Prostate gland (tissue), 2 donors: Measurements from ENCODE around the gene CTSW. TPM values are rescaled to one million over a fixed set of nuclear protein-coding genes. Genes with fewer than 3 reads are reported as not detected.
A peak's percentile ranks its signal among the peaks of the same experiment; 100 is the strongest.

Experiments used
- DNase-seq: peaks from one replicate; pipeline ENCODE4 v3.0.0-alpha.2; 2019; ENCODE audit warnings: low spot score
- H3K27ac ChIP-seq, 2 donors: fragments of 200-600 bp; sonication (generic); 2 replicates each; pipeline ENCODE4 v1.5.1; 2017 to 2019
- H3K27me3 ChIP-seq: fragments of 200-600 bp; sonication (generic); replicated peaks from 2 replicates; pipeline ENCODE4 v1.5.1; 2019; ENCODE audit not compliant: insufficient read depth
- H3K36me3 ChIP-seq, 2 donors: fragments of 200-600 bp; sonication (generic); 1 replicate in 1 of 2; 2 replicates in 1 of 2; pipeline versions ENCODE4 v1.5.1 to v1.8.1; 2017 to 2019
- H3K4me1 ChIP-seq: fragments of 200-600 bp; sonication (generic); replicated peaks from 2 replicates; pipeline ENCODE4 v1.5.1; 2019
- H3K4me3 ChIP-seq, 2 donors: fragments of 200-600 bp; sonication (generic); 2 replicates each; pipeline ENCODE4 v1.5.1; 2017 to 2019
- H3K9me3 ChIP-seq: fragments of 200-600 bp; sonication (generic); 2 replicates; pipeline ENCODE4 v1.5.1; 2017
- POLR2A ChIP-seq: fragments of 450-650 bp; IDR thresholded peaks from one replicate; pipeline ENCODE4 v1.6.1; 2016; ENCODE audit warnings: antibody characterized with exemption, mild to moderate bottlenecking
- POLR2AphosphoS5 ChIP-seq: sonication (generic); formaldehyde crosslinking; IDR thresholded peaks from one replicate; pipeline ENCODE4 v1.6.1; 2017; ENCODE audit warnings: antibody characterized with exemption
- WGBS: methylation state at CpG from one replicate; pipeline ENCODE4 v1.1.5; 2018; 5-methylcytosine and 5-hydroxymethylcytosine counted together
- intact Hi-C: fragments of 100-400 bp; cut with DNase I; formaldehyde crosslinking; loops from one replicate; pipeline ENCODE4 v1.14.2; 2022
- total RNA-seq, 2 donors: library from RNA; depleted of rRNA; stranded (reverse); fragments of >200 nt; gene quantifications; one replicate each; pipeline ENCODE4 v1.1.0, GENCODE V29; 2016
- TF ChIP-seq, protein P1 (sequence below), 4 experiments: fragments of 200-600 bp in 2 of 4; fragments of 450-650 bp in 2 of 4; sonication (generic) in 2 of 4; IDR thresholded peaks; 1 replicate in 3 of 4; 2 replicates in 1 of 4; pipeline ENCODE4 v1.5.1; 2016 to 2019; ENCODE audit warnings: antibody characterized with exemption in 4 of 4, mild to moderate bottlenecking in 2 of 4, moderate library complexity in 2 of 4

CTSW gene
- total RNA-seq, 2 donors from 2014 or later: 1.3 to 1.8 TPM

DNA sequence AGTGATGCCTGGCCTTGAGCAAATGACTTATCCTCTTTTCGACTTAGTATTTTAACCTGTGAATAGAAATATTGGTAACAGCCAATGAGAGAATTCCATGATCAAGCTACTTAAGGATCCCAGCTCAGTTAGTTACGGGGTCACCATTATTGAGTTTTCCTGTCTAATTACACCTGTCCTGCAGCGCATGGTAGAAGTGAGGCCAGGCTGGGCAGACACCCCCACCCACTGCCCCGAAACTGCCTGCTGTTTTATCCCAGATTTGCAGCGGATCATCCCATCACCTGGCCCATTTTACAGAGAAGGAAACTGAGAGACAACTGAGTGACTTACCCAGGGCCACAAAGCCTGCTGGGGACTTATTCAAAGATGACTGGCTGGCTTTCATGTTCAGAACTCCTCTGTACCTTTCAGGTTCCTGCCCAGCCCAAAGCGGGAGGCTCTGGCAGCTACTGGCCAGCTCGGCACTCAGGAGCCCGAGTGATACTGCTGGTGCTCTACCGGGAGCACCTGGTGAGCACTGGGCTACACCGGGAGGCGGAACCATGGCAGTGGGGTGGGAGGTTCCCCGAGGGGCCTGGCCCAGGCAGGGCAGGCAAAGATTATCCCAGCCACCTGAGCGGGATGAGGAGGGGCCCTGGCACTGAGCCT lies 18.0 kb upstream of the CTSW start:
- H3K4me1 ChIP-seq: peaks cover 7% of the 10 kb centered on the region
- peaks cover 12 to 24% of the 10 kb centered on the region in 2 donors for H3K36me3 ChIP-seq
- WGBS: 82% methylated on average over 13 of the region's 13 CpGs
- TF ChIP-seq, protein P1, sequence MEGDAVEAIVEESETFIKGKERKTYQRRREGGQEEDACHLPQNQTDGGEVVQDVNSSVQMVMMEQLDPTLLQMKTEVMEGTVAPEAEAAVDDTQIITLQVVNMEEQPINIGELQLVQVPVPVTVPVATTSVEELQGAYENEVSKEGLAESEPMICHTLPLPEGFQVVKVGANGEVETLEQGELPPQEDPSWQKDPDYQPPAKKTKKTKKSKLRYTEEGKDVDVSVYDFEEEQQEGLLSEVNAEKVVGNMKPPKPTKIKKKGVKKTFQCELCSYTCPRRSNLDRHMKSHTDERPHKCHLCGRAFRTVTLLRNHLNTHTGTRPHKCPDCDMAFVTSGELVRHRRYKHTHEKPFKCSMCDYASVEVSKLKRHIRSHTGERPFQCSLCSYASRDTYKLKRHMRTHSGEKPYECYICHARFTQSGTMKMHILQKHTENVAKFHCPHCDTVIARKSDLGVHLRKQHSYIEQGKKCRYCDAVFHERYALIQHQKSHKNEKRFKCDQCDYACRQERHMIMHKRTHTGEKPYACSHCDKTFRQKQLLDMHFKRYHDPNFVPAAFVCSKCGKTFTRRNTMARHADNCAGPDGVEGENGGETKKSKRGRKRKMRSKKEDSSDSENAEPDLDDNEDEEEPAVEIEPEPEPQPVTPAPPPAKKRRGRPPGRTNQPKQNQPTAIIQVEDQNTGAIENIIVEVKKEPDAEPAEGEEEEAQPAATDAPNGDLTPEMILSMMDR (IDR thresholded peaks at IDR 0.05): no peak
- no peak for TF ChIP-seq POLR2A
- TF ChIP-seq POLR2AphosphoS5: no peak
- no peaks in the 10 kb centered on the region for H3K27me3 ChIP-seq
- H3K27ac ChIP-seq: peak overlapping the region; percentile 94 to 96
- H3K4me3 ChIP-seq: peak overlapping the region; percentile 99
- intact Hi-C loops: loop anchor here (2.0 kb wide), 1 partner anchor 141 kb away; the partner anchor contains the start of genes BANF1 and EIF1AD
- DNase-seq: no peak
- no peaks in the 10 kb centered on the region for H3K9me3 ChIP-seq

- Histone ChIP-seq H3K27me3 (no peaks in the 10 kb centered on the region), H3K4me1 (peaks cover 7% of the 10 kb centered on the region), H3K36me3 (peaks cover 12 to 24% of the 10 kb centered on the region in 2 donors), H3K27ac (no peak overlapping the region), H3K9me3 (no peaks in the 10 kb centered on the region), H3K4me3 (no peak overlapping the region)
- no peak for DNase-seq
- TF ChIP-seq, protein P1 (IDR thresholded peaks at IDR 0.05): no peak
- TF ChIP-seq POLR2AphosphoS5 (no peak), POLR2A (no peak)
- intact Hi-C loops: no loop called here
- WGBS: 73% methylated on average over 5 of the region's 5 CpGs
Measured at GRCh38 chr11:65862191-65862735, 17.4 kb upstream of the CTSW start.

- no peaks in the 10 kb centered on the region for H3K9me3 ChIP-seq
- DNase-seq: no peak
- no peak overlapping the region for H3K4me3 ChIP-seq
- WGBS: 89% methylated on average over 24 of the region's 24 CpGs
- peaks cover 12 to 24% of the 10 kb centered on the region in 2 donors for H3K36me3 ChIP-seq
- TF ChIP-seq POLR2AphosphoS5 (no peak), POLR2A (no peak)
- TF ChIP-seq, protein P1 (IDR thresholded peaks at IDR 0.05): no peak
- H3K4me1 ChIP-seq: peaks cover 7% of the 10 kb centered on the region
- intact Hi-C loops: no loop called here
- no peaks in the 10 kb centered on the region for H3K27me3 ChIP-seq
- no peak overlapping the region for H3K27ac ChIP-seq
Measured at GRCh38 chr11:65862941-65863888, 16.4 kb upstream of the CTSW start.

GRCh38 chr11:65863889-65864705 lies 15.5 kb upstream of the CTSW start:
- peaks cover 7% of the 10 kb centered on the region for H3K4me1 ChIP-seq

More at GRCh38 chr11:65863889-65864705, 15.5 kb upstream of the CTSW start:
- no peak overlapping the region for H3K4me3 ChIP-seq
- 86% methylated on average over 12 of the region's 12 CpGs for WGBS
- H3K9me3 ChIP-seq: no peaks in the 10 kb centered on the region
- H3K27me3 ChIP-seq: no peaks in the 10 kb centered on the region
- H3K27ac ChIP-seq: no peak overlapping the region
- no peak for DNase-seq
- TF ChIP-seq, protein P1 (IDR thresholded peaks at IDR 0.05): no peak
- no peak for TF ChIP-seq POLR2A
- TF ChIP-seq POLR2AphosphoS5: no peak
- H3K36me3 ChIP-seq: peaks cover 12 to 24% of the 10 kb centered on the region in 2 donors
- intact Hi-C loops: no loop called here
